Ascending aorta (tissue), 2 donors: ENCODE data around the gene CELA3B. TPM values are rescaled to one million over a fixed set of nuclear protein-coding genes. Genes with fewer than 3 reads are reported as not detected.

Experiments
- DNase-seq, 2 donors: peaks; one replicate each; pipeline ENCODE4 v3.0.0-alpha.2; 2019; ENCODE audit warnings: low spot score in 2 of 2
- H3K27ac ChIP-seq, 2 donors: fragments of 200-600 bp; sonication (generic); one replicate each; pipeline ENCODE4 v1.5.1; 2016 to 2017; ENCODE audit warnings: mild to moderate bottlenecking in 1 of 2
- H3K27me3 ChIP-seq: fragments of 200-600 bp; sonication (generic); one replicate; pipeline ENCODE4 v1.5.1; 2017
- H3K36me3 ChIP-seq, 2 donors: fragments of 200-600 bp; sonication (generic); one replicate each; pipeline ENCODE4 v1.5.1; 2016
- H3K4me1 ChIP-seq, 2 donors: fragments of 200-600 bp; sonication (generic); one replicate each; pipeline ENCODE4 v1.5.1; 2016 to 2017; ENCODE audit warnings: mild to moderate bottlenecking in 1 of 2
- H3K4me3 ChIP-seq, 2 donors: fragments of 200-600 bp; sonication (generic); one replicate each; pipeline ENCODE4 v1.5.1; 2016 to 2017; ENCODE audit warnings: mild to moderate bottlenecking in 1 of 2
- H3K9me3 ChIP-seq, 2 donors: fragments of 200-600 bp; sonication (generic); one replicate each; pipeline ENCODE4 v1.5.1; 2016
- intact Hi-C: fragments of 100-400 bp; cut with DNase I; formaldehyde crosslinking; loops from one replicate; pipeline ENCODE4 v1.15.1; 2023
- total RNA-seq: library from RNA; depleted of rRNA; stranded (reverse); fragments of >200 nt; gene quantifications from one replicate; pipeline ENCODE4 v1.1.0, GENCODE V29; 2016
- TF ChIP-seq, protein P1 (sequence below), 3 experiments: fragments of 200-600 bp in 2 of 3; fragments of 450-650 bp in 1 of 3; sonication (generic) in 2 of 3; IDR thresholded peaks; one replicate each; pipeline ENCODE4 v1.5.1; 2016 to 2019; ENCODE audit warnings: antibody characterized with exemption in 3 of 3, mild to moderate bottlenecking in 1 of 3, moderate library complexity in 1 of 3

Gene CELA3B
- total RNA-seq, 1 donor from 2014 or later: not detected

DNA sequence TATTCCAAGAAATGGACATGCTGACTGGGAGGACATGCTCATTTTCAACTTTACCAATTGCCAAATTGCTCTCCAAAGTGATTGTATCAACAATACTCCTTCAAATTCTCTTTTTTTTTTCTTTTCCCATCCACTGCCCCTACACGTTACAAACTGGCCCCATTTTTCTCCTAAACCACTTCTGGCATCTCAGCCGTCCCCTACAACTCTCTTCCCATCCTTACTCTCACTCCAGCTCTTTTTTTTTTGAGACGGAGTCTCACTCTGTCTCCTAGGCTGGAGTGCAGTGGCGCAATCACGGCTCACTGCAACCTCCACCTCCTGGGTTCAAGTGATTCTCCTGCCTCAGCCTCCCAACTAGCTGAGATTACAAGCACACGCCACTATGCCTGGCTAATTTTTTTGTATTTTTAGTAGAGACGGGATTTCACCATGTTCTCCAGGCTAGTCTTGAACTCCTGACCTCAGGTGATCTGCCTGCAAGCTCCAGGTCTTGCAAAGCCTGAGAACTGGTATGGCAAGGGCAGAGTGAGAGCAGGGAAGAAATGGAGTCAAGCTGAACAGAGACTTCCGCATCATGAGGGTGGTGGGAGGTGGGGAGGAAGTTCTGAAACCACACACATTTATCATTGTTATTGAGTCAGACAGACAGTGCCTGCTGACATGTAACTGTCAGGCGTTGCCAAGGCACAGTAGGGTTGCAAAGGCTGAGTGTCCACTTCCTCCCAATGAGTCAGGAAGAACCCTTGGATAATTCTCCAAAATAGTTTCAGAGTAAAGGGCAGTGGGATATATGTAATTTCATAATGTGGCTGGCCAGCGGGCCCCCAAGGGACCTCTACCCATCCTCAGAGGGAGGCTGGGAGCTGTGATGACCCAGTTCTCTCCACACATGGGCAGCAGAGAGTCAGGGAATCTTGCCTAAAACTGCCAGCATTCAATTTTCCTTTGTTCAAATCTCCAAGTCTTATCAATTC lies 42.0 kb downstream of the CELA3B start:
- no peaks in the 10 kb centered on the region for H3K36me3 ChIP-seq
- peak in 1 of 2 donors; percentile 78 for DNase-seq
- no peaks in the 10 kb centered on the region for H3K9me3 ChIP-seq
- TF ChIP-seq, protein P1, sequence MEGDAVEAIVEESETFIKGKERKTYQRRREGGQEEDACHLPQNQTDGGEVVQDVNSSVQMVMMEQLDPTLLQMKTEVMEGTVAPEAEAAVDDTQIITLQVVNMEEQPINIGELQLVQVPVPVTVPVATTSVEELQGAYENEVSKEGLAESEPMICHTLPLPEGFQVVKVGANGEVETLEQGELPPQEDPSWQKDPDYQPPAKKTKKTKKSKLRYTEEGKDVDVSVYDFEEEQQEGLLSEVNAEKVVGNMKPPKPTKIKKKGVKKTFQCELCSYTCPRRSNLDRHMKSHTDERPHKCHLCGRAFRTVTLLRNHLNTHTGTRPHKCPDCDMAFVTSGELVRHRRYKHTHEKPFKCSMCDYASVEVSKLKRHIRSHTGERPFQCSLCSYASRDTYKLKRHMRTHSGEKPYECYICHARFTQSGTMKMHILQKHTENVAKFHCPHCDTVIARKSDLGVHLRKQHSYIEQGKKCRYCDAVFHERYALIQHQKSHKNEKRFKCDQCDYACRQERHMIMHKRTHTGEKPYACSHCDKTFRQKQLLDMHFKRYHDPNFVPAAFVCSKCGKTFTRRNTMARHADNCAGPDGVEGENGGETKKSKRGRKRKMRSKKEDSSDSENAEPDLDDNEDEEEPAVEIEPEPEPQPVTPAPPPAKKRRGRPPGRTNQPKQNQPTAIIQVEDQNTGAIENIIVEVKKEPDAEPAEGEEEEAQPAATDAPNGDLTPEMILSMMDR (IDR thresholded peaks at IDR 0.05): no peak
- H3K4me3 ChIP-seq: no peak overlapping the region
- intact Hi-C loops: no loop called here
- no peaks in the 10 kb centered on the region for H3K4me1 ChIP-seq
- H3K27me3 ChIP-seq: no peaks in the 10 kb centered on the region
- H3K27ac ChIP-seq: no peak overlapping the region

DNA sequence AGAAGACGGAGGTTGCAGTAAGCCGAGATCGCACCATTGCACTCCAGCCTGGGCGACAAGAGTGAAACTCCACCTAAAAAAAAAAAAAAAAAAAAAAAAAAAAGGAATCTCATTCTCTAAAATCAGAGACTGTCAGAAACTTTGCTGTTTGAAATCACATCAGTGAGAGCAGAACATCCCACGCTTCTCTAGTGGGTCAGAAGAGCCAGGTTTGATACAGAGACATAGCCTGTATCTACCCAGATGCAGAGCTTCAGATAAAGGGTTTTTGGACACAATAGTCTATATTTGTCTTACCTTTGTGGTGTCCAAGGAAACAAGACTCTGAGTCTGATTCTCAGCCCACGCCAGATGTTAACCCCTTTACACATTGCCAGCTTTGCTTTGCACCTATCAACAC lies 44.2 kb downstream of the CELA3B start:
- Histone ChIP-seq H3K4me3 (no peak overlapping the region), H3K9me3 (no peaks in the 10 kb centered on the region), H3K36me3 (no peaks in the 10 kb centered on the region), H3K27me3 (no peaks in the 10 kb centered on the region), H3K27ac (no peak overlapping the region), H3K4me1 (peaks cover 1 to 5% of the 10 kb centered on the region in 2 donors)
- no peak for DNase-seq
- TF ChIP-seq, protein P1 (IDR thresholded peaks at IDR 0.05): no peak
- intact Hi-C loops: no loop called here

DNA sequence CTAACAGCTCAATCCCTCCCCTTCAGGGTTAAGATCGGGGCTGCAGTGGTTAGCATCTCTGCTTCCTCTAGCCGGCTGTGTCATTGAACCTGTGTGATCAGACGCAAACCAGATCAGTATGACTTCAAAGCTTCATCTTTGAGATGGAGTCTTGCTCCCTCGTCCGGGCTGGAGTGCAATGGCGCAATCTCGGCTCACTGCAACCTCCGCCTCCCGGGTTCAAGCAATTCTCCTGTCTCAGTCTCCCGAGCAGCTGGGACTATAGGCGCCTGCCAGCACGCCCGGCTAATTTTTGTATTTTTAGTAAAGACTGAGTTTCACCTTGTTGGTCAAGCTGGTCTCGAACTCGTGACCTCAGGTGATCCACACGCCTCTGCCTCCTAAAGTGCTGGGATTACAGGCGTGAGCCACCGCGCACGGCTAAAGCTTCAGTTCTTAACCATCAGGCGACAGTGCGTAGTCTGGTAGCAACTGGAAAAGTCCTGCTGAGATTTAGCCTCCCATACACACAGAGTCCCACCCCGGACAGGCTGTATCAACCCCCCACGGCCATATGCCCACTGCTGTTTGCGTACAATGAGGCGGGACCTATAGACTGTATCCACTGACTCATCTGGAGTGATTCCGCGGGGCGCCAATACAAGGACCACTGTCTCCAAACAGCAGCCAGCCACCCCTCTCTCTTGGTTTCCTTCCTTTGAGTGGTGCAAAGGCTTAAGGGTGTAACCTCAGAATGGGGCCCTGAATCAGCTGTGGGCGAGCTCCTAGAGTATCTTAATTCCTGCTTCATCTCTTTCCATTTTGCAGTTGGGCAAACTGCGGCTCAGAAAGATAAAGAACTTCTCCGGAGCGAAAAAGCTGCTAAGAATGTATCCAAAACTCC lies 47.9 kb downstream of the CELA3B start:
- Histone ChIP-seq H3K9me3 (no peaks in the 10 kb centered on the region), H3K36me3 (no peaks in the 10 kb centered on the region), H3K4me1 (peaks cover 4 to 5% of the 10 kb centered on the region in 2 donors), H3K27me3 (no peaks in the 10 kb centered on the region), H3K27ac (peak overlapping the region; percentile 97 to 99), H3K4me3 (peak overlapping the region; percentile 77 to 90)
- DNase-seq: peak; percentile 42 to 85
- TF ChIP-seq, protein P1 (IDR thresholded peaks at IDR 0.05): peak in 1 of 3 experiments; percentile 17
- intact Hi-C loops: loop anchor here (1.0 to 2.0 kb wide), 2 partner anchors 29 to 242 kb away; partner anchors contain the start of gene USP48

DNA sequence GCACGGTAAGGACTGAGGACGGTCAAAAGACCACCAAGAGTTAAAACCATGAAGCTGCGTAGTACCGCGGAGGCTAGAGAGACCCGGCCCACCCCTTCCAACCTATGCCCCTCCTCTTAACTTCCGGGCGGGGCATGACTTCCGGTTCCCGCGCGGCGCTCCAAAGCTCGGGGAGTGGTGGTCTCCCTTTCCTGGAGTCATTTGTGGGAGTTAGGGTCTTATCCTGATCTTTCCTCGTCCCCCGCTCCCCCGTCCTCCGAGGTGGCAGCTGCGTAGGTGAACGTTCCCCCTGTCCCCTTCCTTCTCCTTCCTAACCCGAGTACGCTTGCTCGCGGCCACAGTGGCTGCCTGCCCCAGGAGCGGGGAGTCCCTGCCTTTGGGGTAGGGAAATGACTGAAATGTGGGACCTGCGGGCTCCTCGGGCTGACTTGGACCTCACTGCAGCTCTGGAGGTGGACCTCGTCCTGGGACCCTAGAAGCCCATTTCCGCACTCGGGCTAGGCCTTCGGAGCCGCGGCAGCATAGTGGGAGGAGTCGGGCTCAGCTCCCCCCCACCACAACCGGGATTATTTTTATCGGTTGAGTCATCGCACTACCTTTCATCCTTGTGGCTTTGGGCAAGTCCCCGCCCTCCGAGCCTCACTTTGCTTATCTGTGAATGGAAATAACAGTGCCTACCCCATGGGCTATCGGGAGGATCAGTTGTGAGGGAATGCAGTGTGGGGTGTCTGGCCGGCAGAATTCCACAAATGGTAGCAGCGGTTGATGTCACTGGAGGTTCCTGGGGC lies 48.7 kb downstream of the CELA3B start:
- intact Hi-C loops: loop anchor here (1.0 to 2.0 kb wide), 2 partner anchors 28 to 243 kb away; partner anchors contain the start of gene USP48

More for the DNA sequence above, 48.7 kb downstream of the CELA3B start:
- Histone ChIP-seq H3K4me1 (peaks cover 4 to 5% of the 10 kb centered on the region in 2 donors), H3K9me3 (no peaks in the 10 kb centered on the region), H3K27me3 (no peaks in the 10 kb centered on the region), H3K36me3 (peaks cover 0 to 3% of the 10 kb centered on the region in 2 donors), H3K27ac (peak overlapping the region; percentile 97 to 99), H3K4me3 (peak overlapping the region; percentile 77 to 90)
- TF ChIP-seq, protein P1 (IDR thresholded peaks at IDR 0.05): no peak
- DNase-seq: peak; percentile 68 to 92
